Measurements from ENCODE around the gene RTN4IP1.
"Not testable (repeated sequence)": the region's sequence is repeated elsewhere in the genome, so short reads cannot be mapped to it uniquely, and the experiment has no call there.

The RTN4IP1 gene

DNA sequence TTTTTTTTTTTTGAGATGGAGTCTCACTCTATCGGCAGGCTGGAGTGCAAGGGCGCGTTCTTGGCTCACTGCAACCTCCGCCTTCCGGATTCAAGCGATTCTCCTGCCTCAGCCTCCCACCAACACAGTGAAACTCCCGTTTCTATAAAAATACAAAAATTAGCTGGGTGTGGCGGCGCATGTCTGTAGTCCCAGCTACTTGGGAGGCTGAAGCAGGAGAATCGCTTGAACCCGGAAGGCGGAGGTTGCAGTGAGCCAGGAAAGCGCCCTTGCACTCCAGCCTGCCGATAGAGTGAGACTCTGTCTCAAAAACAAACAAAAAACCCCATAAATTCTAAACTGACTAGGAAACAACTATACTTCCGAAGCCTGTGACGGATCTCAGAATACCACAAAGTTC, 1.5 kb downstream of the RTN4IP1 start:
- not testable (repeated sequence) for DNase-seq (ENCODE audit: low spot score)

DNA sequence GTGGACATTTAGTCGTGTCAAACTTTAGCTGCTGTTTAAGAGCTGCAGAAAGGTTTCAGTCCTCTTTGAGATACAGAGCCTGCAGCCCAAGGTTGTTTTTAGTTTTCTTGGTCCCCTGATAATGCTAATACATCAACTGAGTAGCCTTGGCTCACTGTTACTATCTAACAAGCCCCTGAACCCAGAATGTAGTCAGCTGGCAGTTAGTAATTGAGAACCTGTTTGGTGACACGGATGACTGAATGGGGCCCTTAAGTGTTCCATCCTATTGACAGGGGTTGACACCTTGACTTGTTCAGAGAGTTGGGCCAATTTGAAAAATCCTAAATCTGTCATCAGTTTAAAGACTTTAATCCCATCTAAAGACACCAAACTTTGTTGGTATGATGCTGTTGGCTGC, 2.8 kb downstream of the RTN4IP1 start:
- no peak for DNase-seq (ENCODE audit: low spot score)

DNA sequence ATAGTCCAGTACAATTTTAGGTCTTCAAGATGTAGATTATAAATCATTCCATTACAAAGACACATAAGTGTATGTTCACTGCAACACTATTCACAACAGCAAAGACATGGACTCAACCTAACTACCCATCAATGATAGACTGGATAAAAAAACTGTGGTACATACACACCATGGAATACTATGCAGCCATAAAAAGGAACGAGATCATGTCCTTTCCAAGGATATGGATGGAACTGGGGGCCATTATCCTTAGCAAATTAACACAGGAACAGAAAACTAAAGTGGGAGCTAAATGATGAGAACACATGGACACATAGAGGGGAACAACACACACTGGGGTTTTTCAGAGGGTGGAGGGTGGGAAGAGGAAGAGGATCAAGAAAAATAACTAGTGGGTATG, 6.3 kb downstream of the RTN4IP1 start:
- no peak for DNase-seq (ENCODE audit: low spot score)

DNA sequence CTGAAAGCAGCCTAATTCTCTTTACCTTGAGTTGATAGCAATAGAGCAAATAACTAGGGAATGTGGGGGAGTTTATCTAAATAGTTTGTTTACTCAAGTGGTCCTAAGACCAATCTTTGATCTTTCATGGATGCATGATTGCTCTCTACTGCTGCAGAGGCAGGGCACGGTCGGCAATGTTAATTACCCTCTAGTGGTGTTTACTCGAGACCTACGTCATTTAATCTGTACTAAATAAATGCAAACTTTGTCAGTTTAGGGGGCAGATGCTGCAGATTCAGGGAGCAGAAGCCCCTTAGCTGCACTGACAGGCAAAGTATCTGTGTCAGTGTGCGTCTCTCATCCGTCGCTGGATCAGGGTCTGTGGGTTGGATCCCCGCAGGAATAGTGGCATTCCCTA, 6.9 kb downstream of the RTN4IP1 start:
- no peak for DNase-seq (ENCODE audit: low spot score)

DNA sequence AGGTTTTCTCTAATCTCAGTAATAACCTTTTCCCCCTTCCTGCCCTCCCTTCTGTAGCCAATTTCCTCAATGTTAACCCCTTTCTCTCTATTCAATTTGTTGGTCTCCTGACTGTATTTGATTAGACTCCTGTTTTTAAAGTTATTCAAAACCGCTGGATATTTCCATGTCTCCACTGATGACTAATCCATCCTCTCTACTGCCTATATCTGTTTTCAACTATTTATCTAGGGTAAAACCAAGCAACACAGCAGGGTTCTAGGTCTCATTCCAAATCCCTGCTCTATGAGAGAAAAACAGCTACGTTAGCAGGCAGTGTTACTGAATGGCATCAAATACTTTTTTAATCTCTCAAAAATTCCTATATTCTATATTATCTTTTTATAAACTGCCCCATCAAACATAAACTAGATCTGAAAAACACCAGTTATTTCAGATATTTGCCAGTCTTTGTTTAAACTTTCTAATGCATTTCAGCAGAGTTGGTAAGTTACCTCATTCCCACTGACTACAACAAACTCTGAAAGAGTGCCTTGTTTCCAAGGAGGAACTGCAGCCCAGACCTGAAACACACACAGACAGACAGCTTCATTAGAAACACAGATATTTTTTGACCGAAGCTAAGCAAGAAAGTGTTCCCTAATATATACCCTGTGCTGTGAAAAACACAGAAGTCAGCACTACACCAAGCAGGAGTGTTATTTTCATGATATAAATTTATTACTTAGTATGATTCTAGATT, 8.2 kb downstream of the RTN4IP1 start:
- DNase-seq (ENCODE audit: low spot score), result no peak

DNA sequence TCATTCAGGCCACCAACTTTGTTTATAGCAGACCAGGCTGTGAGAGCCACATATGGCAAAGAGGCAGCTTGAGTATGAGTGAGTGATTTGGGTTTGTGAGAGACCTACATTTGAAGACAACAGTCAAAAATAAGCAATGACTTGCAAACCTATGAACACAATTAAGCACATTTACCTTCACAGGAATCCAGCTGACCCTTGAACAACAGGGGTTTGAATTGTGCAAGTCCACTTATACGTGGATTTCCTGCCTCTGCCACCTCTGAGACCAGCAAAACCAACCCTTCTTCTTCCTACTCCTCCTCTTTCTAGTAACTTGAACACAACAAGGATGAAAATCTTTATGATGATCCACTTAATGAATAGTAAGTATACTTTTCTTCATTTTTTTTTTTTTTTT, 10.1 kb downstream of the RTN4IP1 start:
- DNase-seq (ENCODE audit: low spot score), result no peak

DNA sequence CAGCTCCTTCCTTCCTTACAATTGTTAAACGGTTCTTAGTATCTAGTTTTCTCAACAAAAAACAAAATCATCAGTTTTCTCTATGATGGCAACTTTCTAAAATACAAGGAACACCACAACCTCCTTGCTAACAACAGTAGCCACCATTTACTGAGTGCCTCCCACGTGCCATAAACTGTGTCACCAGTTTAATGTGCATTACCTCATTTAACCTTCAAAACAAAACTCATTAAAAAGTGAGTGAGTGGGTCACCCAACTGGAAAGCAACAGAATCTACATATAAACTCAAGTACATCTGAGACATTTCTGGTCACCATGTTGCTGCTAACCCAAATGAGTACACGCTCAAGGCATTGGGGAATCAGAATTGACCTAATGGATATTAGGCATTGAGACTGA, 11.0 kb downstream of the RTN4IP1 start:
- no peak for DNase-seq (ENCODE audit: low spot score)

DNA sequence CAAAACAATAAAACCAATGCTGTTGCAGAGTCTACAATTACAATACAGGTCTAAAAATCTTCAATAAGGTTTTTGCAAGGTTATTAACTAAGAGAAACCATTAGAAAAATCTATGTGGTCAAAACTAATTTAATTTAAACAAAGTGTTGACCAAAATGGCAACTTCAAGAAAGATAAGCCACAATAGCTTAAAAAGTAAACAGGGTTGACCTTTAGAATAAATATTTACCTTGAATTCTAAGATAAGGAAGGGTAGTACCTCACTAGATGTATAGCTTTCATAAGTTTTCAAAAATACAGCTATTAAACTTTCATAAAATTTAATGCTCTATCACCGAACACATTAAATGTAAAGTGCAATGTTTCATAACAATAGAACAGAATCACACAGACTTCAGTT, 11.4 kb downstream of the RTN4IP1 start:
- DNase-seq (ENCODE audit: low spot score), result no peak

DNA sequence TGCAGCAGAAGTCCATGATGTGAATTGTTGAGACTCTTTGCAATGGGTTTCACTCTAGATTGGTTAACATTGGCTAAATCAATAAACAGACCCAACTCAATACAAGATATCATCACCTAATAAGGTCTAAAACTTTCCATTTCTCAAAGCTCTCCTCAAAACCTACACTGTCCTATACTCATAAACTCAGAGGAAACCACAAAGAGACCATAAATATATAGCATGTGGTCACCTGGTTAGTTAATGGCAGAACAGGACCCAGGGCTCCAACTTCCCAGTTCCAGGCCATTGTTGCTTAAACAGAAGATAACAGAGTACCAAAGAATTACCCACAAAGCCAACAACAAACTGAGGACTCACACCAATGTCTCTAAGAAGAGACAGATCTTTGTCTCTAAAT, 12.0 kb downstream of the RTN4IP1 start:
- no peak for DNase-seq (ENCODE audit: low spot score)

DNA sequence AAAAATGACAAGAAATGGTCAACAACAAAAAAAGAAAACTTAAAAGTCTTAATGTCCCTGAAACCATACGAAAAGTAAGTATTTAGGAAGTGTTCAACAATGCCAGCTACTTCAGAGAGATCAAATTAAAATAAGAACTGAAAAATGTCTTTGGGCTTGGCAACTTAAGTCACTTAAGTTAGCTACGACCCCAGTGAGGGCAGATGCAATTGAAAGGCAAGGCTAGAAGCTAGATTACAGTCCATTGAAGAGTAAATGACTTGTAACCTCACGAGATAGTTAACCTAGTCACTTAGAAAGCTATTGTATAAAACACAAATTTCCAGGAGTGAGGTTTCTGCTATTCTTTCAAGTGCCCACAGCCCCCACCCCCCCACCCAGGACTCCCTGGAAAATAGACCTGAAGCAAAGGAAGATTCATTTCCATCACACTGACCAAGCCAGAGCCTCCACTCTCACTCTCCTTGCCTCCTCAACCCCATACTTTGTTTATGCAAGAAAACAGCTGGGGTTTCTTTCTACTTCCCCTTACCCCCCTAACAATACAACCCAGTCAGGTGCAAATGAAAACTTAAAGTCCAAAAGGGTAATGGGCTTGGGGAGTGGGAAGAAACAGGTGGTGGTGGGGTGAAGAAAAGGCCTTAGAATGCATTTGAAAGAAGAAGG, 14.6 kb downstream of the RTN4IP1 start:
- DNase-seq (ENCODE audit: low spot score), result no peak

DNA sequence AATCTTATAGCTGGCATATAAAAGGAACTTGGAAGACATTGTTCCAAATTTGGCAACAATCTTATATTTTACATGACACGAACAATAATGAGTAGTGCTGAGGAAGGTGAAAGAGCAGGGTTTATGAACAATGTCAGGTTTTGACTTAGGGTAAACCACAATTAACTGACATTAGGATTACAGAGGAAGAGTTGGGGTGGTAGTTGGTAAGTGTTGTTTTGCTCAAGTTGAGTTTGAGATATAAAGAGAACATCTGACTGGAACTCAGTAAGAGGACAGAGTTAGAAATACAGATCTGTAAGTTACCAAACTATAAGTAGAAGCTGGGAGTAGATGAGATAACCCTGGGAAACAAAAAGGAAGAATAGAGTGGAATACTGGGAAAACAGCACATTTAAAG, 15.1 kb downstream of the RTN4IP1 start:
- DNase-seq (ENCODE audit: low spot score), result no peak

DNA sequence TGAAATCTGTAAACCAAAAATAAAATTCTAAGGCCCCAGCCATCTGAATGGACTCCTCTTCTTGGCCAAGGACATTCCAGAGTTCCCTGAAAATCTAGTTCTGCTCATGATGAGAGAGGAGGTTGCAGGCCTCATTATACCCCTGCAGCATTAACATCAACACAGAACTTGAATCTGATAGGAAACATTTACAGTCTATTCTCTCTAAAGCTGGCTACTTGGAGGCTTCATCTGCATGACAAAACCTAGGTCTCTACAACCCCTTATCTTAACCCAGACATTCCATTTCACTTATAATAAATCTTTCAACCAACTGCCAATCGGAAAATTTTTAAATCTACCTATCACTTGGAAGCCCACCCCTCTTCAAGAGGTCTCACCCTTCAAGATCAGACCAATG, 15.7 kb downstream of the RTN4IP1 start:
- DNase-seq (ENCODE audit: low spot score), result no peak

DNA sequence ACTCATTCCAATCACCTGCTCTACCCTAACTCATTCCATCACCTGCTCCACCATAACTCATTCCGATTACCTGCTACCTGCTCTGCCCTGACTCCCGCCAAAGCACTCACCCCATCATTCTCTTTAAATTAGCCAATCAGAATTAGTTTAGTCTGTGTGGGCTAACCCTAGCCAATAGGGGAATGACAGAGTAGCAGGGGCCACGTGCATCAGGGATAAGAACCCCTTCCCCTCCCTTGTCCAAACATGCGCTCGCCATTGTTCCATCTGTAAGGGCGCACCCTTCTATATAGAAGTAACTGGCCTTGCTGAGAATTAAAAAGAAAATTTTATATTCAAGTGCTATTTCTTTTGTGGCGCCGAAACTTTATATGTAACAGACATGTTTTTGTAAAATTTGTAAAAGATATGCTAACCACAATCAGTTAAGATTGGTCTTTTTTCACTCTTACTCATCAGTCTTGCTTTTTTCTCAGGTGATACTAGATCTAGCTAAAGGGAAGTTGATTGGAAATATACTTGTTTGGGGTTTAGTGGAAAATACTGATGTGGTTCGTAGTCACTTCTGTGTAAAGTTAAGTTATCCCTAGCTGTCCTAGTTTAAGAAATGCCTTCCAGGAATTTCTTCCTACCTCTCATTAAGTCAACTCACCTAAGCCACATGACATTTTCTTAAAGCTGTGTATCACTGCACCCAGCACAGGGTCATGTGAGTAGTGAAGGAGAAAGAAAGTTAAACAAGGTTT, 16.5 kb downstream of the RTN4IP1 start:
- DNase-seq (ENCODE audit: low spot score), result no peak

DNA sequence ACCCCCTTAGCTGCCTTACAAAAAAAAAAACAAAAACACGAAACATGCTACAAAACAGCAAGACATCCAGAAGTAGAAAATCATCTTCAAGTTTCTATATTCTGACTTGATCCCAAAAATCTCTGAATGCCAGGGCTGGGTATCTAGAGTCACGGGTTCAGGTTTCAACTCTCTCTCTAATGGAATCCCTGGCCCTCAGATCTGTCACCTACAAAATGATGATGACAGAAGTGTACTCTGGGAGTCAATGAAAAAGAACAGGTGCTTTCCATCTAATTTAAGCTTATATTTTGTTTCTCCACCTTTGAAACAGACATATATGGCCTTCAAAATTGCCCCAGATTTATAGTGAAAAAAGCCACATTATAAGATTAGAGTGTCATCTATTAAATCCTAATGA, 18.3 kb downstream of the RTN4IP1 start:
- DNase-seq (ENCODE audit: low spot score), result no peak

DNA sequence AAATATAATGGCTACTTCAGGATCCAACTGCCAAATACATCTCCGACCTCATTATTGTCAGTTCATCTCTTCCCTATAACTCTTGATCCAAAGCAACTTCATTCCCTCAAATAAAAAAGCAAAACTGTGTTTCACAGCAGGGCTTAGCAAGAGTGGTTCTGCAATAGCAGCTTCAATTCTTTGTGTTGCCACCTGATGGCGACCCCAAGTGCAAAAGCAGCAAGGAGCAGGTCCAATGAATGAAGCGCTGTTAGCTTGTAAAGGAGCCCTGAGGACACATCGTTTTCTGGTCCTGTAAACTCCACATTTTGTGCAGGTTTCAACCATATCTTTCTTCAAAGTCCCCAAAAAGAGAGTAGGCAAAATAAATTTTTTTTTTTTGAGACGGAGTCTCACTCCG, 19.6 kb downstream of the RTN4IP1 start:
- peak; percentile 4 for DNase-seq (ENCODE audit: low spot score)

DNA sequence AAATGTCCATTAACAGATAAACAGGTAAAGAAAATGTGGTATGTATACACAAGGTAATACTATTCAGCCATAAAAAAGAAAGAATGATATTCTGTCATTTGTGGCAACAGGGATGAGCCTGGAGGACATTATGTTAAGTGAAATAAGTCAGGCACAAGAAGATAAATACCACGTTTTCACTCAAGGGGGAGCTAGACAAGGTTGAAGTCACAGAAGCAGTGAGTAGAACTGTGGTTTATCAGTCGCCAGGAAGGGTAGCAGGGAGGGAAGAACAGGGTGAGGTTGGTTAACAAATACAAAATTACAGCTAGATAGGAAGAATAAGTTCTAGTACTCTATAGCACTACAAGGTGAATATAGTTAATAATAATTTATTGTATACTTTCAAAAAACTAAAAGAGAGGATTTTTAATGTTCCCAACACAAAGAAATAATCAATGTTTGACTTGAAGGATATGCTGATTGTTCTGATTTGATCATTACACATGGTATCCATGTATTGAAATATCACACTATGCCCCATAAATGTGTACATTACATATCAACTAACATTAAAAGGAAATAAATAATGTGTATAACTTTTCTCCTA, 21.1 kb downstream of the RTN4IP1 start:
- DNase-seq (ENCODE audit: low spot score), result peak; percentile 58

DNA sequence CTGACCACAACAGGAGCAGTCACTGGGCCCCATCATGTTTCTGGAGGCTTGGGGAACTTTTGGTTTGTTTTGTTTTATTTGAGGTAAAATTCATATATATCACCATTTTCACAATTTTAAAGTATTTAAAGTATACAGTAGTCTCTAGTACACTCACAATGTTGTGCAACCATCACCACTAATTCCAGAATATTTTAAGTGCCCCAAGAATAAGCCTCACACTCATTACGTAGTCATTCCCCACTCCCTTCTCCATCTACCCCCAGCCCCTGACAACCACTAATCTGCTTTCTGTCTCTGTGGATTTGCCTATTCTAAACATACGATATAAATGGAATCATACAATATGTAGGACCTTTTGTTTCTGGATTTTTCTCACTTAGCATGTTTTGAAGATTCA, 29.0 kb downstream of the RTN4IP1 start:
- DNase-seq (ENCODE audit: low spot score), result no peak

DNA sequence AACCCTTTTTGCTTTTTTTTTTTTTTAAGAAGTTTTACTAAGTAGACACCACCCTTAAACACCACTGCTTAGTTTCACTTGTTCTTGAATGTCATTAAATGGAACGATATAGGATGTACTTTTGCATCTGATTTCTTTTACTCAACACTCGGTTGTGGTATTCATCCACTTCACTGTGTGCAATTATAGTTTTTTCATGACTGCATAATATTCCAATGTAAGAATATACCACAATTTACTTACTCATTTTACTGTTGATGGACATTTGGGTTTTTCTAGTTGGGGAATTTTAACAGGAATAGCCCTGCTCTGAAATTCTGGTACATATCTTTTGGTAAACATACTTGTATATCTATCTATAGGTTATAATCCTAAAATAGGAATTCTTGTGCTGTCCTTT, 29.9 kb downstream of the RTN4IP1 start:
- no peak for DNase-seq (ENCODE audit: low spot score)

DNA sequence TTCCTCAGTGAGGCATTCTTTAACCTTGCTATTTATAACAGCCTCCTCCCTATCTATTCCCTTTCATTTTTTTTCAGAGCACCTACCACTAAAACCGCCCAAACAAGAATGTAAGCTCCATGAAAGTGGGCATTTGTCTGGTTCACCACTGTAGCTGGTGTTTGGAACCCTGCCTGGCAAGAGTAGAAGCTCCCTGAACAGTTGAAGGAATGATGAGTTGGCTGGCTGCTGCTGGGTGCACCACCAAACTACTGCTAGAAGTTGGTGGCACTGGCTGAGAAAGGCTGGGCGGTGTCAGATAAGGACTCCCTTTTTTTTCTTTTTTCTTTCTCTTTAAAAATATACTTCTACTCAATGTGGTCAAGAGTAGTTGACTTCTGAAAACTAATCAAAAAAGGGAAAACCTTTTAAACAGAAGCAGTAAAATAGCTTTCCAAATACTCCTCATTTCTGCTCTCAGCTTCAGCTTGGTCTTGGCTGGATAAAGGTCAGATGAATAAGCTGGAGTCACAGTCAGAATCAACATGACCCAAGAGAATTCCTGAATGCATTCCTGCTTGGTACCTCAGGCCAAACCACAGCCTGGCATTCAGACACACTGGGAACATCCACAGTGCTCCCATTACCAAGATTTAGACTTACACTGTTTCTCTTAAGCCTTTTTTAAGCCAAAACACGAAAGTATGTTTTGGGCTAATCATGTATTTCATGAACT, 38.0 kb downstream of the RTN4IP1 start:
- DNase-seq (ENCODE audit: low spot score), result peak; percentile 2

DNA sequence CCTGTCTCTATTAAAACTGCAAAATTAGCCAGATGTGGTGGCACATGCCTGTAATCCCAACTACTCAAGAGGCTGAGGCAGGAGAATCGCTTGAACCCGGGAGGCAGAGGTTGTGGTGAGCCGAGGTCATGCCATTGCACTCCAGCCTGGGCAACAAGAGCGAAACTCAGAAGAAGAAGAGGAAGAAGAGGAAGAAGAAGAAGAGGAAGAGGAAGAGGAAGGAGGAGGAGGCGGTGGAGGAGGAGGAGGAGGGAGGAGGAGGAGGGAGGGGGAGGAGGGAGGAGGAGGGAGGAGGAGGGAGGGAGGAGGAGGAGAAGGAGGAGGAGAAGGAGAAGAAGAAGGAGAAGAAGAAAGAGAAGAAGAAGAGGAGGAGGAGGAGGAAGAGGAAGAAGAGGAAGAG, 40.4 kb downstream of the RTN4IP1 start:
- DNase-seq (ENCODE audit: low spot score), result not testable (repeated sequence)

DNA sequence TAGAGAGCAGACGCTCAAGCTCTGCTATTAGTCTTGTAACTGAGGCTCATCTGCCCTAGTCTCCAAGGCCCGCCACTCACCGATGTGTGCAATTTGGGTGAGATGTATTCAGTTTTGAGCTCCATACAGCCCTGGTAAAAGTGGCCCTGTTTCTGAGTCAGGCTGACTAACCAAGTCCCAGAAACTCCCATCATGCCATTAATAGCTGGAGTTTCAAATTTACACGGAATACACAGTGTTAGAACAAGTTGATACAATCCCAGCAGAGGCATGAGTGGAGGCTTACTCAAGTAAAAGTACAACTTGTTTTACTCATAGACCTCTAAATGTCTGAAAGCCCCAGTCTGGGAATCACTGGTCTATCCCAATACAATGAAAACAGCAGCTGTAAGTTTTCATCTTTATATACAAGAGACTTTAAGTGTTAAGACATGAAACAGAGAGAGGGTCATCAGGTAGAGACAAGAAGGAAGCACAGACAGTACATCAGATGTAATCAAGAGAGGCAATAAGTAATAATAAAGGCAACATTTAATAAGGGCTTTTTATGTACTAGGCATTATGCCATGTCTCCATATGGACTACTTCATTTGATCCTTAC, 42.4 kb downstream of the RTN4IP1 start:
- DNase-seq (ENCODE audit: low spot score), result no peak

DNA sequence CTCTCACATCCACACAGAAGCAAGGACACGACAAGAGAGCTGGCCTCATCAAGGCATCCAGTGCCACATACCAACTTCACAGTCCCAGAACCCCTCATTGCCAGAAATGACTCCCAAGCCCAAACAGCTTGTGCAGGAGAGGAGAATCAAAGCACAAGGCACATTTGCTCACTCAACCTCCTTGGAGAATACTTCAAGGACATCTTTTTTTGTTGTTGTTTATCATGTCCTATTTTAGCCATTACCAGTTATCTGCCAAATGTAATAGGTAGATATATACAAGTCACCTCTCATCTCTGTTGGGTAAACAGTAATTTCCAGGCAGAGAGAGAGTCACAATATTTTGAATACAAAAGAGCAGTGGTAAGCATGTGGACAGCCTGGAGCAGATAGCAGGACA, 47.8 kb downstream of the RTN4IP1 start:
- DNase-seq (ENCODE audit: low spot score), result no peak
